Measurements from ENCODE around the gene RIPK1.
"Not testable (repeated sequence)": the region's sequence is repeated elsewhere in the genome, so short reads cannot be mapped to it uniquely, and the experiment has no call there.

The RIPK1 gene

GRCh38 chr6:3068329-3069214 is at the start of gene RIPK1:
Gene RIPK1 (plus strand): TSS chr6:3068494. CDS start chr6:3076824, 8,330 bp downstream.
- peak; percentile 93 for DNase-seq (ENCODE audit: low spot score)

- no peak for DNase-seq (ENCODE audit: low spot score)
These were observed 49.2 kb upstream of the RIPK1 start for GRCh38 chr6:3019065-3019464.

- no peak for DNase-seq (ENCODE audit: low spot score)
These were observed 48.5 kb upstream of the RIPK1 start for GRCh38 chr6:3019749-3020320.

- DNase-seq (ENCODE audit: low spot score), result not testable (repeated sequence)
These were observed 47.2 kb upstream of the RIPK1 start for GRCh38 chr6:3020976-3021598.

- peak; percentile 36 for DNase-seq (ENCODE audit: low spot score)
These were observed 45.3 kb upstream of the RIPK1 start for GRCh38 chr6:3022765-3023662.

GRCh38 chr6:3023663-3024483 is 44.4 kb upstream of the RIPK1 start:
- DNase-seq (ENCODE audit: low spot score), result peak; percentile 93

GRCh38 chr6:3026791-3027626 is 41.3 kb upstream of the RIPK1 start:
- DNase-seq (ENCODE audit: low spot score), result peak; percentile 51

GRCh38 chr6:3028156-3028555 is 40.1 kb upstream of the RIPK1 start:
- not testable (repeated sequence) for DNase-seq (ENCODE audit: low spot score)

- DNase-seq (ENCODE audit: low spot score), result no peak
These were observed 36.2 kb upstream of the RIPK1 start for GRCh38 chr6:3031857-3032640.

- DNase-seq (ENCODE audit: low spot score), result no peak
These were observed 35.3 kb upstream of the RIPK1 start for GRCh38 chr6:3032986-3033385.

- no peak for DNase-seq (ENCODE audit: low spot score)
These were observed 34.6 kb upstream of the RIPK1 start for GRCh38 chr6:3033652-3034051.

GRCh38 chr6:3035397-3035796 is 32.9 kb upstream of the RIPK1 start:
- DNase-seq (ENCODE audit: low spot score), result no peak

- DNase-seq (ENCODE audit: low spot score), result no peak
These were observed 31.2 kb upstream of the RIPK1 start for GRCh38 chr6:3036861-3037637.

- DNase-seq (ENCODE audit: low spot score), result no peak
These were observed 30.5 kb upstream of the RIPK1 start for GRCh38 chr6:3037638-3038365.

- DNase-seq (ENCODE audit: low spot score), result no peak
These were observed 28.9 kb upstream of the RIPK1 start for GRCh38 chr6:3039384-3039783.

GRCh38 chr6:3041147-3041546 is 27.1 kb upstream of the RIPK1 start:
- no peak for DNase-seq (ENCODE audit: low spot score)

GRCh38 chr6:3041606-3042005 is 26.7 kb upstream of the RIPK1 start:
- DNase-seq (ENCODE audit: low spot score), result no peak

- DNase-seq (ENCODE audit: low spot score), result no peak
These were observed 22.9 kb upstream of the RIPK1 start for GRCh38 chr6:3045369-3045768.

Data from CD4-positive, alpha-beta T cell treated with Interleukin-15 for 4 hours (primary cell).